Panc1 (cell line): ENCODE data around the gene SLC19A1. TPM values are rescaled to one million over a fixed set of nuclear protein-coding genes. Genes with fewer than 3 reads are reported as not detected.

Experiments
- ATAC-seq: fragments of 200-7000 bp; cut with Tn5 transposase; 2 replicates; pipeline ENCODE4 v1.9.1; 2020; ENCODE audit warnings: mild to moderate bottlenecking, moderate library complexity
- BruUV-seq: library from RNA; stranded (reverse); fragments of 400-500 nt; replicated peaks from 2 replicates; lab custom pipeline; 2021; lab: Mats Ljungman, UMichigan
- CTCF ChIA-PET: fragments of 300-600 bp; sonication (Branson Sonifier 250); formaldehyde crosslinking; loops from one replicate; lab custom pipeline; 2022; ENCODE audit warnings: antibody characterized with exemption; lab: Charles Lee
- POLR2A ChIA-PET: fragments of 300-600 bp; sonication (Branson Sonifier 250); formaldehyde crosslinking; loops from one replicate; lab custom pipeline; 2022; ENCODE audit warnings: antibody characterized with exemption; lab: Charles Lee
- DNase-seq: peaks from one replicate; pipeline ENCODE4 v3.0.0-alpha.2; 2010; ENCODE audit warnings: low read depth, low spot score
- H3K27ac ChIP-seq: 2 replicates; pipeline ENCODE4 v1.5.1; 2011; ENCODE audit warnings: mild to moderate bottlenecking, low read length, inconsistent platforms
- H3K27me3 ChIP-seq: fragments of 200-500 bp; sonication (Bioruptor generic); 2 replicates; pipeline ENCODE4 v1.6.0; 2014; ENCODE audit warnings: low read length, inconsistent platforms; ENCODE audit not compliant: control insufficient read depth, insufficient read depth
- H3K36me3 ChIP-seq: fragments of 200-500 bp; sonication (Bioruptor generic); 2 replicates; pipeline ENCODE4 v1.5.1; 2014; ENCODE audit warnings: inconsistent platforms, mild to moderate bottlenecking, low read length, moderate library complexity; ENCODE audit not compliant: control insufficient read depth, insufficient read depth
- H3K4me1 ChIP-seq: 2 replicates; pipeline ENCODE4 v1.5.1; 2011; ENCODE audit warnings: inconsistent platforms, mild to moderate bottlenecking, low read length, moderate library complexity; ENCODE audit not compliant: control insufficient read depth, insufficient read depth
- H3K4me3 ChIP-seq, 2 experiments: 2 replicates each; pipeline ENCODE4 v1.5.1; 2011 to 2012; ENCODE audit warnings: low read depth in 2 of 2, low read length in 2 of 2, mild to moderate bottlenecking in 2 of 2, inconsistent platforms in 1 of 2, moderate library complexity in 1 of 2
- H3K9me3 ChIP-seq: fragments of 200-500 bp; sonication (Bioruptor generic); 2 replicates; pipeline ENCODE4 v1.5.1; 2014; ENCODE audit warnings: low read depth, mild to moderate bottlenecking, inconsistent platforms, low read length, moderate library complexity; ENCODE audit not compliant: control insufficient read depth, insufficient read depth
- POLR2AphosphoS5 ChIP-seq: IDR thresholded peaks from 2 replicates; pipeline ENCODE4 v1.6.1; 2012; ENCODE audit warnings: mild to moderate bottlenecking, low read depth, low read length, moderate library complexity
- SIN3A ChIP-seq: IDR thresholded peaks from 2 replicates; pipeline ENCODE4 v1.6.1; 2012; ENCODE audit warnings: low read depth, mild to moderate bottlenecking, low read length, moderate library complexity, borderline replicate concordance; ENCODE audit not compliant: insufficient read depth
- TCF7L2 ChIP-seq: IDR thresholded peaks from 2 replicates; pipeline ENCODE4 v1.6.1; 2011; ENCODE audit warnings: mild to moderate bottlenecking, low read depth, low read length, inconsistent platforms
- in situ Hi-C: cut with HindIII; loops from 2 replicates; pipeline ENCODE4 v1.10.0; 2016; ENCODE audit warnings: low sequenced_read_pairs, low pct_unique_long_range_greater_than_20kb
- intact Hi-C: fragments of 100-400 bp; cut with micrococcal nuclease; formaldehyde crosslinking; loops from one replicate; pipeline ENCODE4 v1.10.0; 2022; ENCODE audit not compliant: unreplicated experiment
- total RNA-seq: library from RNA; stranded (reverse); gene quantifications from one replicate; pipeline ENCODE4 v1.2.1, GENCODE V29; 2021; ENCODE audit not compliant: unreplicated experiment
- TF ChIP-seq, protein P1 (sequence below): fragments of 450-650 bp; IDR thresholded peaks from 2 replicates; pipeline ENCODE4 v1.5.1; 2017; ENCODE audit warnings: mild to moderate bottlenecking

The SLC19A1 gene
- total RNA-seq, 1 experiment from 2014 or later: 24.5 TPM

DNA sequence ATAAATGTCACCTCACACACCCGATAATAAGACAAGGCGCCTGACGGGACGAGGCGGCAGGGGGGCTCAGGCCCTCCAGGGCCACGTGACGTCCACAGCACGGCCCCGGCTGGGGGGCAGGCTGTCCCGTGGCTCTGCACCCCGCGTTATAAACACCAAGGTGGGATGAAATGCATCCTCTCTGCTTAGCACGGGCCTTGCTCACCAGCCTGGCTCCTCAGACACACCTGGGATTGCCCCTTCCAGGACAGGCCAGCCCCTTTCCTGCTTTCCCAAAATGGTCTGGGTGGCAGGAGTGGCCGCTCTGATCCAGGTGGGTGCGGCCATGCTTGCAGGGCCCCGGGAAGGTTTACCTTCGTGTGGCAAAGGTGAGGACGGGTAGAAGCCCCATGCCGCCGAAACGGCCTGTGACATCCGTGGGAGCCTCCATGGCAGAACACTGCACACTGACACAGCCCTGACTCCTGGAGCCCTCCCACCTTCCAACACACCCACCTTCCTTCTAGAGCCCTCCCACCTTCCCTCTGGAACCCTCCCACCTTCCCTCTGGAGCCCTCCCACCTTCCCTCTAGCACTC lies 35.9 kb downstream of the SLC19A1 start:
- H3K36me3 ChIP-seq: no peaks in the 10 kb centered on the region; the same call in 1 of the 2 replicates
- in situ Hi-C loops (no loop called here), intact Hi-C loops (no loop called here)
- no peak overlapping the region for H3K4me3 ChIP-seq
- ATAC-seq: peak; percentile 9; the same call in 1 of the 2 replicates
- no peak overlapping the region for H3K27ac ChIP-seq
- H3K9me3 ChIP-seq: no peaks in the 10 kb centered on the region
- H3K27me3 ChIP-seq: no peaks in the 10 kb centered on the region
- DNase-seq: no peak
- TF ChIP-seq, protein P1, sequence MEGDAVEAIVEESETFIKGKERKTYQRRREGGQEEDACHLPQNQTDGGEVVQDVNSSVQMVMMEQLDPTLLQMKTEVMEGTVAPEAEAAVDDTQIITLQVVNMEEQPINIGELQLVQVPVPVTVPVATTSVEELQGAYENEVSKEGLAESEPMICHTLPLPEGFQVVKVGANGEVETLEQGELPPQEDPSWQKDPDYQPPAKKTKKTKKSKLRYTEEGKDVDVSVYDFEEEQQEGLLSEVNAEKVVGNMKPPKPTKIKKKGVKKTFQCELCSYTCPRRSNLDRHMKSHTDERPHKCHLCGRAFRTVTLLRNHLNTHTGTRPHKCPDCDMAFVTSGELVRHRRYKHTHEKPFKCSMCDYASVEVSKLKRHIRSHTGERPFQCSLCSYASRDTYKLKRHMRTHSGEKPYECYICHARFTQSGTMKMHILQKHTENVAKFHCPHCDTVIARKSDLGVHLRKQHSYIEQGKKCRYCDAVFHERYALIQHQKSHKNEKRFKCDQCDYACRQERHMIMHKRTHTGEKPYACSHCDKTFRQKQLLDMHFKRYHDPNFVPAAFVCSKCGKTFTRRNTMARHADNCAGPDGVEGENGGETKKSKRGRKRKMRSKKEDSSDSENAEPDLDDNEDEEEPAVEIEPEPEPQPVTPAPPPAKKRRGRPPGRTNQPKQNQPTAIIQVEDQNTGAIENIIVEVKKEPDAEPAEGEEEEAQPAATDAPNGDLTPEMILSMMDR: no peak
- TF ChIP-seq TCF7L2 (no peak), SIN3A (no peak), POLR2AphosphoS5 (peak; percentile 15; the same call in 1 of the 2 replicates)
- peaks cover 5% of the 10 kb centered on the region for H3K4me1 ChIP-seq
- BruUV-seq: no TSS peak
- CTCF ChIA-PET: no interaction called here
- POLR2A ChIA-PET: no interaction called here

DNA sequence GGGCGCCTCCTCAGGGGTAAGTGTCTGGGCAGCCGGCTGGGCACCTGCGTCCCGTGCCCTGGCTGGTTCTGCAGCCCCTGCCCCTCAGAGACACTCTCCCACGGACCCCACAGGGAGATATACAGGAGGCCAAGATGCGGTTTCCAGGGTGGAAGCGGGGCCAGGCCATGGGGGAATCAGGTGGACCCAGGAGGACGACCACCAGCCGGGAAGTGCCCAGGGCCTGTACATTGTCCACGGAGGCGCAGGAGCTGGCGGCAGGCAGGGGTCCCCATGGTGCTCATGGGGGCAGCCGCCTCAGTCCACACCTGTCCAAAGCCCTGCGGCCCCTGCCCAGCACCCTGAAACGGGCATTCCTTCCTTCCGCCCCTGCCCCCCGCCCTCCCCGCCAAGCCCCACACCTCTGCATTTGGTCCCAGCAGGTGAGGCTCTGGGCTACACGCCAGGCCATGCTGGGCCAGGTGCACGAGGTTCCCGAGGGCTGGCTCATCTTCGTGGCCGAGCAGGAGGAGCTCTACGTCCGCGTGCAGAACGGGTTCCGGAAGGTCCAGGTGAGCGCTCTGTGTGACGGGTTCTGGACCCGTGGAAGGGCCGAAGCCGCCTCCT lies 36.7 kb downstream of the SLC19A1 start:
- no peak overlapping the region for H3K4me3 ChIP-seq
- peaks cover 3% of the 10 kb centered on the region; the same call in 1 of the 2 replicates for H3K4me1 ChIP-seq
- ATAC-seq (no peak), DNase-seq (no peak)
- intact Hi-C loops (no loop called here), in situ Hi-C loops (no loop called here)
- H3K27me3 ChIP-seq: no peaks in the 10 kb centered on the region
- no peaks in the 10 kb centered on the region for H3K9me3 ChIP-seq
- BruUV-seq: no TSS peak
- POLR2A ChIA-PET: no interaction called here
- H3K27ac ChIP-seq: no peak overlapping the region
- TF ChIP-seq, protein P1: no peak
- no peaks in the 10 kb centered on the region; the same call in none of the 2 replicates for H3K36me3 ChIP-seq
- CTCF ChIA-PET: no interaction called here

DNA sequence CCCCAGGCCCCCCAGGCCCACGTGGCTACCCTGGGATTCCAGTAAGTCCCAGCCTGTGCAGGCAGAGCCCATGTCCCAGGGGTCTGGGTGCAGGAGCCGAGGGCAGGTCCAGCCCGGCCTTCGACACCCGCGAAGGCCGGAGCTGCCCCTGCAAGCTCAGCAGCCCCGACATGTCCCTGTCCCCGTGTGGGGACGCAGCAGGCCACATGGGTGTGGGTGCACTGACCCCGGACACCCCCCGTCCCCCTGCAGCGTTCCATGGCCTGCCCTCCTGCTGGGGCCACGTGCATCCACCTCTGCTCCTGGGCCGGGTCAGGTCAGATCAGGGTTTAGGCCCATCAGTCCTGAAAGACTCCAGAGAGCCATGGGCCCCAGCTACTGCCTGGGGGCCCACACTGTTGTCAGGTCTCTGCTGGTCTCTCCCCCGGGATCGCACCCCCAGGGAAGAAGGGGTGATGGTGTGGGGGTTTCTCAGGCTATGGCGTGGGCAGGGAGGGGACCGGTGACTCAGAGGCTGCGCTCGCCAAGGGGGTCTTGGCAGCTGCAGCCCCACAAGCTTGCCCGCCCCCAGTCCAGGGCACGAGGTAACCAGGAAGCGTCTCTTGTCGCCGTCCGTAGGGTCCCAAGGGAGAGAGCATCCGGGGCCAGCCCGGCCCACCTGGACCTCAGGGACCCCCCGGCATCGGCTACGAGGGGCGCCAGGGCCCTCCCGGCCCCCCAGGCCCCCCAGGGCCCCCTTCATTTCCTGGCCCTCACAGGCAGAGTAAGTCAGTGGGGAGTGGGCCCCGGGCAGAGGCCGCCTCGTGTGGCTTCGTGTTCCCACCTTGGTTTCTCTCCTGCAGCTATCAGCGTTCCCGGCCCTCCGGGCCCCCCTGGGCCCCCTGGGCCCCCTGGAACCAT lies 37.5 kb downstream of the SLC19A1 start:
- POLR2A ChIA-PET: no interaction called here
- CTCF ChIA-PET: no interaction called here
- in situ Hi-C loops: no loop called here

More for the DNA sequence above, 37.5 kb downstream of the SLC19A1 start:
- Histone ChIP-seq H3K4me1 (peaks cover 3% of the 10 kb centered on the region; the same call in 1 of the 2 replicates), H3K27me3 (no peaks in the 10 kb centered on the region), H3K4me3 (no peak overlapping the region), H3K9me3 (no peaks in the 10 kb centered on the region), H3K36me3 (no peaks in the 10 kb centered on the region; the same call in none of the 2 replicates), H3K27ac (no peak overlapping the region)
- no peak for DNase-seq
- TF ChIP-seq POLR2AphosphoS5 (no peak), TCF7L2 (no peak)
- no peak for ATAC-seq
- intact Hi-C loops: no loop called here
- BruUV-seq: no TSS peak
